Measurements from ENCODE around the gene TMEM119.

The TMEM119 gene

DNA sequence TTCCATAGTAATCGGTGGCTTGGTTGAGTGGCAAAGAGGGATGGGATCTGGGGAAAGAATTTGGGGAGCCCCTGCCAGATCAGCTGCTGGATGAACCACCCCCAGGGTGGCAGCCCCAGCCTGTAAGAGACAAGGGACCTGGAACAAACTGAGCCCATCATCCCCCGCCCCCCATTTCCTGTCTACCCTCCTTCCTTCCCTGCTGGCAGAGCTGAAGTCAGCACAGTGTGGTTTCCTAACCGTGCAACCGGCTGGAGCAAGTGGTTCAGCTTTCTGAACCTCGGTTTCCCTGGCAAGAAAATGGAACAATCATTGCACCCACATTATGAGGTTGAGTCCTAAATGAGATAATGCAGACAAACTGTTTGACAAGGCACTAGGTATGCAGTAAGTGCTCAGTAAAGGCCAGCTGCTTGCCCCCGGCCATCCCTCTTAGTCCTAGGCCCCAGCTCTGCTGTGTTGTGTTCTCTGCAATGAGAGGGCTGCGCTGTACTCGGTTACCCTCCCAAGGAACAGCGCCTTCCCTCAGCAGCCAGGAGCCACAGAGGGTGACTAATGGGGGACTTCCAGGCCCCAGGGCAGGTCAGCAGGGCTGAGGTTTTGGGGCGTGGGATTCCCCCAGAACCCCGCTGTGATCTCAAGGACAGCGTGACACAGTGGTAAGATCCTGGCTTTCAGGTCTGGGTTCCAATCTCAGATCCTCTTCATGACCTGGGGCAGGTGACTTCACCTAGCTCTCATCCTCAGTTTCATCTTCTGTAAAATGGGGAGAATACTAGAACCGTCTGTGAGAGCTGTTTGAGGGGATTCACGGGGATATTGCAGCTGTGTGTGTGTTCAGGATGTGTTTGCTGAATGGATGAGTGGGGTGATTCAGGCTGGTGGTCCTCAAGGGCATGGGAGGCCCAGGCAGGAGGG, 19.3 kb upstream of the TMEM119 start:
- H3K4me3 ChIP-seq (ENCODE audit: low read depth, low read length) = no peak overlapping the region

DNA sequence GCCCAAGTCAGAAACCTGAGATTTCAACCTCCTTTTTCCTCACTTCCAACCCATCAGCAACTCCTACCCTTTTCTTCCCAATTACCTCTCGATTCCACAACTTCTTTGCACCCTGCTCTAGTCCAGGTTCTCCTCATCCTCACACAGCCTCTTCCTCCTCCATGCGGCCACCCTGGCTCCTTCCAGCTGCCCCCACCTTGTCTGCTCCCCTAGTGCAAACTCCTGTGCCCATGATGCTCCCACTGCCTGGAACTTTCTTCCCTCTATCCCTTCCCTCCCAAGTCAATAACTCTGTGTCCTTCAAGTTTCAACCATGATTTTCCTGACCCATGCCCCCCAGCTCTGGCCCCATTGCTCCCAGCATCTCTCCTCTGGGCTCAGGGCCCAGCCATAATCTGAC, 18.5 kb upstream of the TMEM119 start:
- no peak overlapping the region for H3K4me3 ChIP-seq (ENCODE audit: low read depth, low read length)

DNA sequence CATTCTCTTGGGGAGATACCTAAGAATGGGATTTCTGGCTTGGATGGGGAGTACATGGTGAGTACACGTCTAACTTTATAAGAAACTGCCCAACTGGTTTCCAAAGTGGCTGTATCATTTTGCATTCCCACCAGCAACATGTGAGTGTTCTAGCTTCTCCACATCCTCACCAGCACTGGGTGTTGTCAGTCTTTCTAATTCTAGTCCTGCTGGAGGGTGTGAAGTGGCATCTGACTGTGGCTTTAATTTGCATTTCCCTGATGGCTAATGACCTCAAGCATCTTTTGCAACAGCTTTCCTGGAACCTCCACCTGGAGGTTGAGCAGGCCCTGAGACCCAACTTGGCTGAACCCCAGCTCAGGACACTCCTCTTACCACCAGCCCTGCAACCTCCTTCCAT, 18.0 kb upstream of the TMEM119 start:
- H3K4me3 ChIP-seq (ENCODE audit: low read depth, low read length) = no peak overlapping the region

DNA sequence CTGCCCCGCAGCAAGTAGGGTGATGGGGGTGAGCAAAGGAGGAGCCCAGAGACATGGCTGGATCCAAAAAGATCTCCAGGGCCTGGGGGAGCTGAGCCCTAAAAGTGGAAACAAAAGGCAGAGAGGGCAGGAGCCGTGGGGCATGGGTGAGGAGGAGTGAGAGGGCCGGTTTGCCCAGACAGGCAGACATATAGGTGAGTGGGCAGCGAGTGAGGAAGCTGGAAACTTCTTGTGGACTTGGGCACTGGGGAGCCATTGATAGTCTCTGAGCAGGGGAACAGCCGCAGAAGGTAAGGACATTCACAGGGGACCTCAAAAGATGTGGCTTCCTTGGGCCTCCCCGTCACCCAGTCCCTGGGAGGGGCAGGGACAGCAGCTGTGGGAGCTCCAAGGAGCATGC, 16.8 kb upstream of the TMEM119 start:
- H3K4me3 ChIP-seq (ENCODE audit: low read depth, low read length) = no peak overlapping the region

DNA sequence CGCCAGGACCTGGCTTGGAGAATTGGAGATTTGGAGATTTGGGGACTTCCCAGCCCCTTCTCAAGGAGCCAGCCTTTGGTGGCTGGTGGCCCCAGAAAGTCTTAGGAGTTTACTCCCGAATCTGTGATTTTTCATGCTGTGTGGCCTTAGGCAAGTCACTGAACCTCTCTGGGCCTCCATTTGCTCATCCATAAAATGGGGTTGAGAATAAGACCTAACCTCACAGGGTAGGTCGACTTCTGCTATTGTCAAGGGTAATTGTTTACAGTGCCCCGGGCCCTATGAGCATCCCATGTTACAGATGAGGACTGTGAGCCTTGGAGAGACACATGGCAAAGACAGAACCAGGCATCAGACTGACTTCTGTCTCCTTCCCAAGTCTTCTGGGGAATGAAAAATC, 16.2 kb upstream of the TMEM119 start:
- H3K4me3 ChIP-seq (ENCODE audit: low read depth, low read length) = no peak overlapping the region

DNA sequence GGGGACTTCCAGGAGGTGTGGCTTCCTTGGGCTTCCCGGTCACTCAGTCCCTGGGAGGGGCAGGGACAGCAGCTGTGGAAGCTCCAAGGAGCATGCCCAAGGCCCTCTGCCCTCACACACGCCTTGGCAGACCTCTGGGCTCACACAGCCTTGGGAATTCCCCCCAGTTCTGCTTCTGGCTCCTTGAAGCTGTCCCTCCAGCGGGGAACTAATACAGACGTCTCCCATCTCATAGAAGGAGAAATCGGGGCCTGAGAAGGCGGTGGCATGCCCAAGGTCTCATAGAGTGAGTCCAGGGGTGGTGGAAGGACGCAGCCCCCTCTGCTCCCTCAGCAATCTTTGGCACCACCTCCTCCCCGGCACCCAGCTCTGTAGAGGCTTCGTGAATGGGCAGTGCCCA, 15.7 kb upstream of the TMEM119 start:
- no peak overlapping the region for H3K4me3 ChIP-seq (ENCODE audit: low read depth, low read length)

DNA sequence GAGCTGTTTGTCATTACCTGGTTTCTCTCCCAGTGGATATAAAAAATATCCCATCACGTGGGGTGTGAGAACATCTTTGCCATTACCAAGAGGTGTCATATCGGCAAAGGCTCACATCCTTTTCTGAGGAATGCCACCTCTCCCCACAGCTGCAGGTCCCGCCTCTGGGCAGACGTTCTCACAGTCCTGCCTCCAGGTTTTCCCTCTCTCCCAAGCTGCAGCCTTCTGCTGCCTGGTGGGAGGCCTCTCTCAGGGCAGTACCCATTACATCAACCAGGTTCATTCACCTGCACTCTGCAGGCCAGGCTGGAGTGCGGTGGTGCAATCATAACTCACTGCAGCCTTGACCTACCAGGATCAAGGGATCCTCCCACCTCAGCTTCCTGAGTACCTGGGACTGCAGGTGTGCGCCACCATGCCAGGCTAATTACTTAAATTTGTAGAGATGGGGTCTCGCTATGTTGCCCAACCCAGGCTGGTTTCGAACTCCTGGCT, 15.0 kb upstream of the TMEM119 start:
- H3K4me3 ChIP-seq (ENCODE audit: low read depth, low read length) = no peak overlapping the region

DNA sequence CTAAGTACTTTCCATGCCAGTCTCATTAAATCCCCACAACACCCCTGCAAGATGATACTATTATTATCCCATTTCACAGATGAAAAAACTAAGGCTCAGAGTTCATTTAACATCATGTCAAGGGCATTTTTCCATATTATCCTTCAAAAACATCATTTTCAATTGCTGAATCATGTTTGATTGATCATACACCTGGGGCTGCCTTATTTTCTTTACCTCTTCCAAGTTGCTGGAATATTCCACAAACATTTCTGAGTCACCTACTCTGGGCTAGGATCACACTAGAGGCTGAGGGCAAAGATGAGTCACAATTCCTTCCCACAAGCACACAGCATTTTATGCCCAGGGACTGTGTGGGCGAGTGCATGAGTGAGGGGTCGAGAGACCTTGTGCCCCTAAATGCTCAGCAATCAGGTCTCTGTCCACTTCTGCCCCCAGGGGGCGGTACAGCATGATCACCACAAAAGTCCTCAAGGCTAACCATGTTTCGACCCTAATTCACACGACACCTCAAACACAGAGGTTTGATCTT, 14.1 kb upstream of the TMEM119 start:
- H3K4me3 ChIP-seq (ENCODE audit: low read depth, low read length) = no peak overlapping the region

DNA sequence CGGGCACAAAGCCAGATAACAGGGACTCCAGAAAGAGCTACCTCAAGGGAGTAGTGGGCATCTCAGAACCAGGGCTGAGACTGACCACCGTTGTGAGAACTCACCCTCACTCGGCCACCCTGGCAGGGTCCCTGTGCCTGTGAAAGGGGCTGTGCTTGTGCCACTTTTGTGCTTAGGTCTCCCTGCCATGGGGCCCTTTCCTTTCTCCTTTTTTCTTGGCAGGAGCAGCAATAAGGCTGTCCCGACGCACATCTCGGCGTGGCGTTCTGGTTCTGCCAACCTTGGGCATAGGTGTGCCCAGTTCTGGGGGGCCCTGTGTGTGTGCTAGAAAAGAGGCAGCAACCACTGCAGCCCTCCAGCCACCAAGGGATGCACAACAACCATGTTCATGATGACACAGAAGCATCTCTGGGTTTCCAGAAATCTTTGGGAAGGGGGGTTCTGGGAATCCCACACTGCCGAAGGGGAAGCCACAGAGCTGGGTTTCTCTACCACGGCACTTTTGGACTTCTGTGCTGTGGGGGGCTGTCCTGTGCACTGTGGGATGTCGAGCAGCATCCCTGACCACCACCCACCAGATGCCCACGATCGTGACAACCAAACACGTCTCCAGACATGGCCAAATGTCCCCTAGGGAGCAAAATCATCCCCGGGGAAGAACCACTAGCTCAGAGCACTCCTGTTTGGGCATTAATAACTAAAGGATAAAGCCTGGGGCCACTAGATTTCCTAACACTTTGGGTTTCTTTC, 13.1 kb upstream of the TMEM119 start:
- no peak overlapping the region for H3K4me3 ChIP-seq (ENCODE audit: low read depth, low read length)

DNA sequence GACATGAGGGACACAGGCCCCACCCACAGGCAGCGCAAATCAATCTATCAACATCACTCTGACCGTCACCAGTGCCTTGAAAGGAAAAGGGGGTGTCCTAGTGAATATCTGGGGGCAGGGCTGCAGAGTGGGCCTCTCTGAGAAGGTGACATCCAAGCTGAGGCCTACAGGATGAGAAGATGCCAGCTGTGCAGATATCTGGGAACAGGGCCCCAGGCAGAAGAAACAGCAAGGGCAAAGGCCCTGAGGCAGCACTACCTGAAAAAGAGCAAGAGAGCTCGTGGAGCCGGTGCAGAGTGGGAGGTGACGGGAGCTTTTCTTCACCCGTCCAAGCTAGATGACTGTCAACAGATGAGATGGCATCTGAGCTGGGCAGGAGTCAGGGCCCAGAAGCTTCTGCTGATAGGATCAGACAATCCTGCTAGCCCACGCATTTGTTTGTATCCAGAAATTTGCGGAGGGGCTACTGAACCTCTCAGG, 12.5 kb upstream of the TMEM119 start:
- no peak overlapping the region for H3K4me3 ChIP-seq (ENCODE audit: low read depth, low read length)

DNA sequence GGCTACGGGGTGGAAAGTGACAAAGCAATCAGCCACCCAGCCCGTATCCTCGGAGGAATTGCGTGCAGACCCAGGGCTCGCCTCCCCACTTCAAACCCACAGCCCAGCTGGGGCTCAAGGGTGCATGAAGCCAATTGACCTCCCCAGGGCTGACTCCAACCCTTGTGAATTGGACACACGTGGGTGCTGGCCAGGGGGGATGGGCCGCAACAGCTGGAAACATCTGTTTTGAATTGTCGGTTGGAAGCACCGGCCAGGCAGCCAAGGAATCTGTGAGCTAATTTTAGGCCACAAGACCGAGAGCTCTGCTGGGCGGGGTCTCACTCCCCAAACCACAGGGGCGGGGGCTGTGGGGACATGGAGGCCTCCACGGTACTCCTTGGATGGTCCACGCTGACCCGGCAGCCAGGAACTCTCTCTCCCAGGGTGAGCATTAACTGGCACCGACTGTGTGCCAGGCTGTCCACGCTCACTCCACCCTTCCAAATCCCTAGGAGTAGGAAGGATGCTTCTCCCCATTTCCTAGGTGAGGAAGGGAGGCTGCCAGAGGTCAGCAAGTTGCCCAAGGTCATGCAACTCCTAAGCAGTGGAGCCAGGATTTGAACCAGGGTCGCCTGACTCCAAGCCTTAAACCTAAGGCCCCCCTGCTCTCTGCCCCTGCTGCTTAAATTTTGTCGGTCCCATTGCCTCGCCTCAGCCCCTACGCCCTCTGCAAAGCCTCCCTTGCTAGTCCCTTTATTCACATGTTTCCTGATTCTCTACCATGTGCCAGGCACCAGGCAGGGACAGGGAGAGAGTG, 11.9 kb upstream of the TMEM119 start:
- H3K4me3 ChIP-seq (ENCODE audit: low read depth, low read length) = no peak overlapping the region

DNA sequence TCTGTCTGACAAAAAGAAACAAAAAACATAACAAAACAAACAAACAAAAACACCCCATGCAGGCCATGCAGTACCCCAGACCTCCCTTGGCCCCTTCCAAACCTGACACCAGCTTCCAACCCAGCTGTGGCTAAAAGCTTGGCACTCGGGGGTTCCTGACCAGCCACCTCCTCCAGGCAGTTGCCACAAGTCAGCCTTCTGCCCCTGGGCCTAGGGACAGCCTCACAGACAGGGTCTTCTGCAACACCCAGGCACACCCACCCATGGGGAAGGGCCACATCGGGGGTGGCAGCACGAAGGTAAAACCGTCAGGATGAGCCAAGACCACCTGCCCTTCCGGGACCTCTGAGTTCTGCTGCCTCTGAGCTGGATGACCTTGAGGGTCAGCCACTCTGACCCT, 10.7 kb upstream of the TMEM119 start:
- no peak overlapping the region for H3K4me3 ChIP-seq (ENCODE audit: low read depth, low read length)

DNA sequence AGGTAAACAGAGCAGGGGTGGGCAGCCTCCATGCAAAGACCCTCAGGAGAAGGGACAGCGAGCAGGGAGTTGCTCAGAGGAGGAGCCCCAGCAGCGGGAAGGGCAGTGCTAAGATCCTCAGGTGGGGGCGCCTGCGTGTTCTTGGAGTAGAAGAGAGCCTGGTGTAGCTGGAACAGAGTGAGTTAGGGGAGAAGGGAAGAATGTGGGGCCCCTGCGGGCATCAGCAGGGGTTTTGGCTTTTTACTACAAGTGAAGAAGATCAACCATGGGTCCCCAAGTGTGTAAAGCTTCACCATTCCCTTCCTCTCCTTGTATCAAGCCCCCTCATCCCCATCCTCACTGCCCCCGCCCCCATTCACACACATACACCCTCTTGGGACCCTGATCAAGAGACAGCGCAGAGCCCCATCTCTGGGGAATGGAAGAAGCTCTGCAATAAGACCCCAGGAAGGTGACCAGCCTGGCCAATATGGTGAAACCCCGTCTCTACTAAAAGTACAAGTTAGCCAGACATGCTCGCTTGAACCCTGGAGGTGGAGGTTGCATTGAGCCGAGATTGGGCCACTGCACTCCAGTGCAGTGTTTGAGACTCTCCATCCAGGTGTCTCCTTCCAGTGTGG, 10.2 kb upstream of the TMEM119 start:
- H3K4me3 ChIP-seq (ENCODE audit: low read depth, low read length) = no peak overlapping the region

DNA sequence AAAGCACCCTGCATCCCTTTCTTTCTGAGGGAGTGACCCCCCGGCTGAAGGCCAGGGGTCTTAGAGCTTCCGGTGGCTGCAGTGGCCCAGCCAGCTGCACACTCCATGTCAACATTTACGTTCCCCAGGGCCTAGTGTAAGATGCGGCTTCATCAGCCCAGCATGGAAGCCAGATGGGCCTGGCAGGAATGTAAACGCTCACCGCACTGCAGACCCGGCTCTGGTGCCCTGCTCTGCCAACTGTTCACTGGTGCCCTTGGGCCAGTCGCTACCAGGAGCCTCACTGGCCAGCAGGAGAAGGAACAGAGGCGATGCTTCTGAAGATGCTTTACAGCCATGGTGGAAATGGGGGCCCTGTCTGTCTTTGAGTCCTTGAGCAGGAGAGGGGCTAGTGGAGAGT, 8.6 kb upstream of the TMEM119 start:
- H3K4me3 ChIP-seq (ENCODE audit: low read depth, low read length) = no peak overlapping the region

DNA sequence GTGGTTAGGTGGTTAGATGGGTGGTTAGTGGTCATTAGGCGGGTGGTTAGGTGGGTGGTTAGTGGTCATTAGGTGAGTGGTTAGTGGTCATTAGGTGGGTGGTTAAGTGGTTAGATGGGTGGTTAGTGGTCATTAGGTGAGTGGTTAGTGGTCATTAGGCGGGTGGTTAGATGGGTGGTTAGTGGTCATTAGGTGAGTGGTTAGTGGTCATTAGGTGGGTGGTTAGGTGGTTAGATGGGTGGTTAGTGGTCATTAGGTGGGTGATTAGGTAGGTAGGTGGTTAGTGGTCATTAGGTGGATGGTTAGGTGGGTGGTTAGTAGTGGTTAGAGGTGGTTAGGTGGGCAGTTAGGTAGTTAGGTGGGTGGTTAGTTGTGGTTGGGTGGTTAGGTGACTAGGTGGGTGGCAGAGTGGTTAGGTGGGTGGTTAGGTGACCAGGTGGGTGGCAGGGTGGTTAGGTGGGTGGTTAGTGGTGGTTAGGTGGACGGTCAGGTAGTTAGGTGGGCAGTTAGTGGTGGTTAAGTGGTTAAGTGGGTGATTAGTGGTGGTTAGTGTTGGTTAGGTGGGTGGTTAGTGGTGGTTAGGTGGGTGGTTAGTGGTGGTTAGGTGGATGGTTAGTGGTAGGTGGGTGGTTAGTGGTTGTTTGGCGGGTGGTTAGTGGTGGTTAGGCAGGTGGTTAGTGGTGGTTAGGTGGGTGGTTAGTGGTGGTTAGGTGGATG, 8.0 kb upstream of the TMEM119 start:
- H3K4me3 ChIP-seq (ENCODE audit: low read depth, low read length) = no peak overlapping the region

DNA sequence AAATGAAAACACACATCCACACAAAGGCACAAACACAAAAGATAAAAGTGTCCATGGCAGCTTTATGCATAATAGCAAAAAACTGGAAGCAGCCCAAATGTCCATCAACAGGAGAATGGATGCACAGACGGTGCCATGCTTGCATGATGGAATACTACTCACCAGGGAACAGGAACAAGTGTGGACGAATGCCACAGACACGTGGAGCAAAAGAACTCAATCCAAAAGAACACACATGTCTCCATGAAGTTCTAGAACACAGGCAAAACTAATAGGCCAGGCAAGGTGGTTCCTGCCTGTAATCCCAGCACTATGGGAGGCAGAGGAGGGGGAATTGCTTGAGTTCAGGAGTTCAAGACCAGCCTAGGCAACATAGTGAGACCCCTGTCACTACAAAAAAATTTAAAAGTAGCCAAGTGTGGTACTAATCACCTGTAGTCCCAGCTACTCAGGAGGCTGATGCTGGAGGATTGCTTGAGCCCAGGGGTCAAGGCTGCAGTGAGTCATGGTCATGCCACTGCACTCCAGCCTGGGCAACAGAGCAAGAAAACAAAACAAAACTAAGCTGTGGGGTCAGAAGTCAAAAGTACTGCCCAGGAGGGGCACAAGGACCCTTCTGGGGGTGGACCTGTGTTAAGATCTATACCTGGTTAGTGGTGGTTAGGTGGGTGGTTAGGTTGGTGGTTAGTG, 7.3 kb upstream of the TMEM119 start:
- no peak overlapping the region for H3K4me3 ChIP-seq (ENCODE audit: low read depth, low read length)

DNA sequence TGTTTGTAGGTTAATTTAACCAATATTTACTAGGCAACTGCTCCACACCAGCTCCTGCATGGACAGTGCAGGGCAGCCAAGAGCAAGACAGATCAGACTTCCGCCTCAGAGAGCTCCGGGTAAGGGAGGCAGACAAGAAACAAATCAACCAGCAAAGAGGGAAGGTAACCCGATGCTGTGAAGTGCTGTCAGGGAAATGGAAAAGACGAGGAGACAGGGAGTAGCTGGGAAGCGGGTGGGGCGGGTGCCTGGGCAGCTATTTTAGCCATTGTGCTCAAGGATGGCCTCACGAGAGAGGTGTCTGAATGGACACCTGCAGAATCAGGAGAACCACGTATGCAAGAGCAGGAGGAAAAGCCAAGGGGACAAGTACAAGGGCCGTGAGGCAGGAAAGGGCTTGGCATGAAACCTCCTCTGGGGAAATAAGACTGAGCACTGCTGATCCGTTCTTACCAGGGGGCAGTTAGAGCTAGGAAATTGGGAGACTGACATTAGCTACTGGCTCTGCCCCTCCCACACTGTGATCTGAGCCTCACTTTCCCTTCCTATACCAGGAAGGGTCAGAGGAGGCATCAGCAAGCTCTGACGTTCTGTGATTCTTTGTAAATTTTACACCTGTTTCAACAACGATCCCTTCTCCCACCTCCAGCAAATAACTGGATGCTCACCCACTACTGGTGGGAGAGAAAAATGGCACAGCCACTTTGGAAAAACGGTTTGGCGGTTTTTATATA, 6.5 kb upstream of the TMEM119 start:
- no peak overlapping the region for H3K4me3 ChIP-seq (ENCODE audit: low read depth, low read length)

DNA sequence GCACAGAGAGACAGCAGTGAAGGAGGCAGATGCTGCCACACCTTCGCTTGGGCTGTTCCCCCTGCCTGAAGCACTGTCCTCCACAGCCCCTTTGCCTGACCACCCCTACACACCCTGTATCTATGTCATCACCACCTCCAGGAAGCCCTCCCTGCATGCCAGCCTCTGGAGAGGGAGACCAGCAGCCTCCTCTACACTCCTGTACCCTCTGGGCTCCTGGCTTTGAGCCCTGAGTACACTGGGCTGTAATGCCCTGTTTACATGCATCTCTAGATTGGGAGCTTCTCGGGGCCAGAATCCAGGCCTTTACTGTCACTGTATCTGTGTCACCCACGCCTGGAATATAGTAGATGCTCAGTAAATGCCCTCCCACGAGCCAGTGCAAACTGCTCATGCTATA, 5.9 kb upstream of the TMEM119 start:
- no peak overlapping the region for H3K4me3 ChIP-seq (ENCODE audit: low read depth, low read length)

Measured in iPS-11a (cell line).